Gastrocnemius medialis (tissue), 4 donors: ENCODE data around the gene MYH9. TPM values are rescaled to one million over a fixed set of nuclear protein-coding genes. Genes with fewer than 3 reads are reported as not detected.
"Not testable (repeated sequence)": the region's sequence is repeated elsewhere in the genome, so short reads cannot be mapped to it uniquely, and the experiment has no call there.

Experiments used
- ATAC-seq, 2 donors: fragments of 150-250 bp; one replicate each; pipeline ENCODE4 v1.9.1; 2016
- DNase-seq, 2 donors: peaks; one replicate each; pipeline ENCODE4 v3.0.0-alpha.2; 2019
- H3K27ac ChIP-seq, 4 donors: fragments of 200-600 bp; sonication (generic); 1 replicate in 1 of 4; 2 replicates in 3 of 4; pipeline ENCODE4 v1.5.1; 2016 to 2018; ENCODE audit warnings: mild to moderate bottlenecking in 2 of 4, moderate library complexity in 1 of 4
- H3K27me3 ChIP-seq, 3 donors: fragments of 200-600 bp; sonication (generic) in 2 of 3; 1 replicate in 1 of 3; 2 replicates in 2 of 3; pipeline versions ENCODE4 v1.5.1 to v1.6.0; 2016 to 2019; ENCODE audit warnings: mild to moderate bottlenecking in 1 of 3, moderate library complexity in 1 of 3
- H3K36me3 ChIP-seq, 2 donors: fragments of 200-600 bp; sonication (generic) in 1 of 2; one replicate each; pipeline ENCODE4 v1.5.1; 2017 to 2018
- H3K4me1 ChIP-seq, 2 donors: fragments of 200-600 bp; sonication (generic) in 1 of 2; one replicate each; pipeline ENCODE4 v1.5.1; 2016 to 2017; ENCODE audit warnings: mild to moderate bottlenecking in 2 of 2
- H3K4me3 ChIP-seq, 4 donors: fragments of 200-600 bp; sonication (generic) in 3 of 4; 1 replicate in 1 of 4; 2 replicates in 3 of 4; pipeline ENCODE4 v1.5.1; 2016 to 2019; ENCODE audit warnings: mild to moderate bottlenecking in 2 of 4
- H3K9me3 ChIP-seq, 3 donors: fragments of 200-600 bp; sonication (generic) in 2 of 3; 1 replicate in 1 of 3; 2 replicates in 2 of 3; pipeline ENCODE4 v1.5.1; 2016 to 2019
- CTCF ChIP-seq, 5 experiments: fragments of 450-650 bp in 3 of 5; fragments of 200-600 bp in 2 of 5; sonication (generic) in 2 of 5; IDR thresholded peaks in 4 of 5; conservative IDR thresholded peaks in 1 of 5; 1 replicate in 4 of 5; 2 replicates in 1 of 5; pipeline ENCODE4 v1.5.1; 2016 to 2019; ENCODE audit warnings: antibody characterized with exemption in 5 of 5, mild to moderate bottlenecking in 3 of 5, moderate library complexity in 3 of 5
- POLR2A ChIP-seq, 2 donors: fragments of 450-650 bp; IDR thresholded peaks; one replicate each; pipeline ENCODE4 v1.6.1; 2017; ENCODE audit warnings: antibody characterized with exemption in 2 of 2, mild to moderate bottlenecking in 2 of 2, moderate library complexity in 2 of 2
- in situ Hi-C, 4 donors: fragments of 200-750 bp; cut with MboI; loops; one replicate each; pipeline versions ENCODE4 v1.15.0 to v1.8.0; 2017; ENCODE audit warnings: low sequenced_read_pairs in 4 of 4
- intact Hi-C: fragments of 100-400 bp; cut with DNase I; formaldehyde crosslinking; loops from one replicate; pipeline ENCODE4 v1.15.1; 2023; ENCODE audit warnings: low total_unique reads
- total RNA-seq, 4 donors: library from RNA; depleted of rRNA; stranded (reverse); fragments of >200 nt; gene quantifications; one replicate each; pipeline versions ENCODE4 v1.1.0 to v1.2.3, GENCODE V29; 2016

Gene MYH9
- total RNA-seq, 4 donors from 2014 or later: 38.9 to 115 (median 104) TPM

GRCh38 chr22:36413022-36413775 is 25.4 kb upstream of the MYH9 start:
- intact Hi-C loops (no loop called here), in situ Hi-C loops (no loop called here)
- peak in 1 of 2 donors; percentile 24 for DNase-seq
- H3K27ac ChIP-seq: peak overlapping the region in 2 of 4 donors; percentile 24 to 27
- peak in 1 of 2 donors; percentile 15 for ATAC-seq
- H3K4me1 ChIP-seq: peaks cover 7 to 14% of the 10 kb centered on the region in 2 donors
- TF ChIP-seq POLR2A (IDR thresholded peaks at IDR 0.05): no peak
- TF ChIP-seq CTCF (IDR thresholded peaks at IDR 0.05 in 4 of 5, conservative IDR thresholded peaks at IDR 0.05 in 1 of 5): no peak
- no peaks in the 10 kb centered on the region for H3K36me3 ChIP-seq
- H3K4me3 ChIP-seq: no peak overlapping the region
- no peaks in the 10 kb centered on the region for H3K27me3 ChIP-seq
- H3K9me3 ChIP-seq: no peaks in the 10 kb centered on the region

- in situ Hi-C loops (no loop called here), intact Hi-C loops (no loop called here)
- Histone ChIP-seq H3K36me3 (no peaks in the 10 kb centered on the region), H3K4me3 (no peak overlapping the region), H3K27ac (peak overlapping the region; percentile 1 to 76 (median 18)), H3K9me3 (no peaks in the 10 kb centered on the region), H3K4me1 (peaks cover 7 to 14% of the 10 kb centered on the region in 2 donors), H3K27me3 (no peaks in the 10 kb centered on the region)
- peak in 1 of 2 donors; percentile 9 for ATAC-seq
- DNase-seq: peak in 1 of 2 donors; percentile 32
- TF ChIP-seq POLR2A (IDR thresholded peaks at IDR 0.05) (no peak), CTCF (IDR thresholded peaks at IDR 0.05 in 4 of 5, conservative IDR thresholded peaks at IDR 0.05 in 1 of 5) (no peak)
Measured at GRCh38 chr22:36411589-36412258, 24.0 kb upstream of the MYH9 start.

- peak overlapping the region; percentile 47 to 55 (median 53) for H3K4me3 ChIP-seq
- TF ChIP-seq POLR2A (IDR thresholded peaks at IDR 0.05): peak; percentile 23 to 34
- peak in 1 of 5 experiments; percentile 11 for TF ChIP-seq CTCF (IDR thresholded peaks at IDR 0.05 in 4 of 5, conservative IDR thresholded peaks at IDR 0.05 in 1 of 5)
- H3K9me3 ChIP-seq: no peaks in the 10 kb centered on the region
- intact Hi-C loops (no loop called here), in situ Hi-C loops (no loop called here)
- H3K4me1 ChIP-seq: peaks cover 7 to 14% of the 10 kb centered on the region in 2 donors
- peak overlapping the region; percentile 65 to 77 (median 73) for H3K27ac ChIP-seq
- H3K36me3 ChIP-seq: no peaks in the 10 kb centered on the region
- H3K27me3 ChIP-seq: no peaks in the 10 kb centered on the region
- DNase-seq: peak; percentile 63 to 90
- peak; percentile 92 to 94 for ATAC-seq
Measured at GRCh38 chr22:36409911-36410756, 22.4 kb upstream of the MYH9 start.

- not testable (repeated sequence) for ATAC-seq
- peak overlapping the region; percentile 65 to 77 (median 73) for H3K27ac ChIP-seq
Measured at GRCh38 chr22:36409554-36409910, 21.8 kb upstream of the MYH9 start.

More at GRCh38 chr22:36409554-36409910, 21.8 kb upstream of the MYH9 start:
- H3K36me3 ChIP-seq, in situ Hi-C loops, H3K9me3 ChIP-seq, H3K27me3 ChIP-seq, DNase-seq, intact Hi-C loops: not testable (repeated sequence)
- Histone ChIP-seq H3K4me1 (peaks cover 7 to 14% of the 10 kb centered on the region in 2 donors), H3K4me3 (peak overlapping the region; percentile 47 to 55 (median 53))
